Breast epithelium (tissue), 3 donors: ENCODE results near the gene SOX13.

Experiments
- POLR2A ChIP-seq: fragments of 450-650 bp; IDR thresholded peaks from one replicate; pipeline ENCODE4 v1.6.1; 2016; ENCODE audit warnings: antibody characterized with exemption, mild to moderate bottlenecking, moderate library complexity
- TF ChIP-seq, protein P1 (sequence below), 3 donors: fragments of 450-650 bp; IDR thresholded peaks; one replicate each; pipeline ENCODE4 v1.5.1; 2016 to 2017; ENCODE audit warnings: antibody characterized with exemption in 3 of 3, mild to moderate bottlenecking in 3 of 3, moderate library complexity in 3 of 3

DNA sequence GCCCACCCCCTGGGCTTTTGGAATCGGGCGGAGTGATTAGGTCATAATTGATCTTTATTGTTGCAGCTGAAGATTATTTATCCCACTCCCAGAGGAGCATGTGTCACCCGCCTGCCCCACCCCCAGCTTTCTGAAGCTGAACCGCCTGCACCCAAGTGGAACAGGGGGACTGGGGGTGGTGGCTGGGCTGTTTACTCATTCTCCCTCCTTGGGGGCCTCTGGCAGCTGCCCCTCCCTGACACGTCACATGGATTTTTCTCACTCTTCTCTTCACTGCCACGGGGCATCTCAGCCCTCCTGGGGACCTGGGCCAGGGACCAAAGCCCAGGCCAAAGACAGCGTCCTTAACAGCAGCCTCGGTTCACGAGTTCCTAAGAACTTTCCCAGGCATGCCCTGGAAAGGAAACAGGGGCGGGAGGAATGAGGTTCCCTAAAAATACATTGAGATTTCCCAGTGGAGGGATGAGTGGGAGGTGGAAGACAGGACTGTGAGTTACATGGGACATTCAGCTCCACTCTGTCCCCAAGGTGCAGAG lies 31.6 kb upstream of the SOX13 start:
- TF ChIP-seq, protein P1, sequence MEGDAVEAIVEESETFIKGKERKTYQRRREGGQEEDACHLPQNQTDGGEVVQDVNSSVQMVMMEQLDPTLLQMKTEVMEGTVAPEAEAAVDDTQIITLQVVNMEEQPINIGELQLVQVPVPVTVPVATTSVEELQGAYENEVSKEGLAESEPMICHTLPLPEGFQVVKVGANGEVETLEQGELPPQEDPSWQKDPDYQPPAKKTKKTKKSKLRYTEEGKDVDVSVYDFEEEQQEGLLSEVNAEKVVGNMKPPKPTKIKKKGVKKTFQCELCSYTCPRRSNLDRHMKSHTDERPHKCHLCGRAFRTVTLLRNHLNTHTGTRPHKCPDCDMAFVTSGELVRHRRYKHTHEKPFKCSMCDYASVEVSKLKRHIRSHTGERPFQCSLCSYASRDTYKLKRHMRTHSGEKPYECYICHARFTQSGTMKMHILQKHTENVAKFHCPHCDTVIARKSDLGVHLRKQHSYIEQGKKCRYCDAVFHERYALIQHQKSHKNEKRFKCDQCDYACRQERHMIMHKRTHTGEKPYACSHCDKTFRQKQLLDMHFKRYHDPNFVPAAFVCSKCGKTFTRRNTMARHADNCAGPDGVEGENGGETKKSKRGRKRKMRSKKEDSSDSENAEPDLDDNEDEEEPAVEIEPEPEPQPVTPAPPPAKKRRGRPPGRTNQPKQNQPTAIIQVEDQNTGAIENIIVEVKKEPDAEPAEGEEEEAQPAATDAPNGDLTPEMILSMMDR (IDR thresholded peaks at IDR 0.05), result no peak
- no peak for TF ChIP-seq POLR2A
